C1 segment of cervical spinal cord (tissue), 14 donors: Measurements from ENCODE around the gene NSMF.

Experiments
- DNase-seq, 14 donors: peaks; one replicate each; lab custom pipeline; 2025; lab: John Stamatoyannopoulos, UW

NSMF gene, protein sequence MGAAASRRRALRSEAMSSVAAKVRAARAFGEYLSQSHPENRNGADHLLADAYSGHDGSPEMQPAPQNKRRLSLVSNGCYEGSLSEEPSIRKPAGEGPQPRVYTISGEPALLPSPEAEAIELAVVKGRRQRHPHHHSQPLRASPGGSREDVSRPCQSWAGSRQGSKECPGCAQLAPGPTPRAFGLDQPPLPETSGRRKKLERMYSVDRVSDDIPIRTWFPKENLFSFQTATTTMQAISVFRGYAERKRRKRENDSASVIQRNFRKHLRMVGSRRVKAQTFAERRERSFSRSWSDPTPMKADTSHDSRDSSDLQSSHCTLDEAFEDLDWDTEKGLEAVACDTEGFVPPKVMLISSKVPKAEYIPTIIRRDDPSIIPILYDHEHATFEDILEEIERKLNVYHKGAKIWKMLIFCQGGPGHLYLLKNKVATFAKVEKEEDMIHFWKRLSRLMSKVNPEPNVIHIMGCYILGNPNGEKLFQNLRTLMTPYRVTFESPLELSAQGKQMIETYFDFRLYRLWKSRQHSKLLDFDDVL

DNA sequence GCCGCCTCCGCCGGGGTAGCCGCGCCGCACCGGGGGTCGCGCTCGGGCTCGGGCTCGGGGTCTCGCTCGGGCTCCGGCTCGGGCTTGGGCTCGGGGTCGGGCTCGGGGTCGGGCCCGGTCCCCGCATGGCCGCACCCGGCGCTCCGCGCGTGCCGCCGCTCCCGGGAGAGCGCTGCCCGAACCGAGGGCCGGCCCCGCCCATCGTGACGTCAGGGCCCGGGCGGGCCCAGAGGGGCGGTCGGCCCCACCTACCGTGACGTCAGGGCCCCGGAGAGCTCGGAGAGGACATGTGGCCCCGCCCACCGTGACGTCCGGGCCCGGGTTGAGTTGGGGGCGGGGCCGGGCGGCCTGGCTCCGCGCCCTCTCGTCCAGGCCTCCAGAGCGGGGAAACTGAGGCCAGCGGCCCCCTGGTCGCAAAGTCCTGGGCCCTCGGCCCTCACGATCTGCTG is at the start of gene NSMF:
TSS of gene NSMF (minus strand) at position 183 of the 449 bp plus-strand sequence. CDS start 232 bp downstream, outside the sequence.
- peak; percentile 25 to 92 (median 75) for DNase-seq

DNA sequence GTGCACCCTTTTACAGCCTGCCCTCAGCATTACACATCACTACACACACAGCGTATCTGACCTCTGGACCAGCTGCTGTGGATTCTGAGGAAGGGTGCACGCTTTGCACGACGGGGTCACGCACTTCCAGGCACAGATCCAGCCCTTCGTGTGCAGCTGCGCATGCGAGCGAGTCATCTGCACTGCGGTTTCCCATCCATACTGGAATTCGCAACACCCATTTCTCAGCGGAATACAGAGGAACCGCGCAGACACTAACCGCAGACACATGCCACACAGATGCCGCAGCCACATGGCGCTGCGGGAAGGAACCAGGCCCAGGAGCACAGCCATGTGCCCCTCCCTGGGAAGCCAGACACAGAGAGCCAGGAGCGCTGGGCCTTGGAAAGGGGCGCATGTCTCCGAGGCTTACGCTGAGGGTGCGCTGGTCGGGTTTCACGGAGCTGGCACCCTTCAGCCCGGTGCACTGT is 47.6 kb upstream of the NSMF start:
- DNase-seq: no peak

GRCh38 chr9:137506274-137506673 is 47.1 kb upstream of the NSMF start:
- DNase-seq: no peak

DNA sequence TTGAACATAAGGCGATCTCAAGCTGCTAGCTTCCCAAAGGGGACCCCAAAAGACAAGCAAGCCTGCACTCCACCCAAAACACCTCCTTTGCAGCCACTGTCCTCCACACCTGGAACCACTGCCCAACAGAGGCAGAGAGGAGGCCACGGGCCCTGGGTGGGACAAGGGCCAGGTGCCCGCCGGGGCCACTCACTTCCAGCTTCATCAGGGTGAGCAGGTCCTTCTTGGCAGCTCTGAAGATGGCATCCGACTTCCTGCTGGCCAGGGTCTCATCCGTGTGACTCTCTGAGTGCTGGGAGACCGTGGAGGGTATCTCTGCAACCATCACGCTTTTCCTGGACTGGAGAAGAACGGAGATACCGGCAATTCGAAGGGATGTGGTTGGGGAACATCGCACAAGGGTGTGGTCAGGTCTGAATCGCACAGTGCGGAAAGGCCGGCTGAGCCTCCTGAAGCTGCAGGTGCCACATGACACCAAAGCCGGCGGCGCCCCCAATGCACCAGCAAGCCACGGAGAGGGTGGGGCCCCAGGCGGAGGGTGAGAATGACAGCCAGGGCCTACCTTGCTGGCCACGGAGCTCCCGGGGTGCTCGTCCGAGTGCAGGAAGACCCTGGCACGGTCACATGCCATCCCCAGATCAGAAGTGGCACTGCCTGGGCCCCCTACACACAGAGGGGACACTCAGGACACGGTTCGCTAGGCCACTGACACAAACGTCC is 46.4 kb upstream of the NSMF start:
- no peak for DNase-seq

DNA sequence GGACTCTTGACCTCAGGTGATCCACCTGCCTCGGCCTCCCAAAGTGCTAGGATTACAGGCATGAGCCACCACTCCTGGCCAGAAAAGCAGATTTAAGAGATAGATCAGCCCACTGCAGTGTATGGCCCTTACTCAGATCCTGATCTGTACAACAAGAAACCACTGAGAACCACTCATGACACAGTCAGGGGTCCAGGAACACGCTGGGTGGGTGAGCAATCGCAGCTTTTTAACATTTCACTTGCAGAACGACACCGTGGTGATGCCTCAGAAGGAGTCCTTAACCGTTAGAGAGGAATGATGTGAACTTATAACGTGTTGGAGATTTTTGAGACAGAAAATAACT is 45.3 kb upstream of the NSMF start:
- DNase-seq: no peak

GRCh38 chr9:137502008-137502911 is 43.1 kb upstream of the NSMF start:
- no peak for DNase-seq

- DNase-seq: no peak
Measured at GRCh38 chr9:137501457-137501856, 42.3 kb upstream of the NSMF start.

DNA sequence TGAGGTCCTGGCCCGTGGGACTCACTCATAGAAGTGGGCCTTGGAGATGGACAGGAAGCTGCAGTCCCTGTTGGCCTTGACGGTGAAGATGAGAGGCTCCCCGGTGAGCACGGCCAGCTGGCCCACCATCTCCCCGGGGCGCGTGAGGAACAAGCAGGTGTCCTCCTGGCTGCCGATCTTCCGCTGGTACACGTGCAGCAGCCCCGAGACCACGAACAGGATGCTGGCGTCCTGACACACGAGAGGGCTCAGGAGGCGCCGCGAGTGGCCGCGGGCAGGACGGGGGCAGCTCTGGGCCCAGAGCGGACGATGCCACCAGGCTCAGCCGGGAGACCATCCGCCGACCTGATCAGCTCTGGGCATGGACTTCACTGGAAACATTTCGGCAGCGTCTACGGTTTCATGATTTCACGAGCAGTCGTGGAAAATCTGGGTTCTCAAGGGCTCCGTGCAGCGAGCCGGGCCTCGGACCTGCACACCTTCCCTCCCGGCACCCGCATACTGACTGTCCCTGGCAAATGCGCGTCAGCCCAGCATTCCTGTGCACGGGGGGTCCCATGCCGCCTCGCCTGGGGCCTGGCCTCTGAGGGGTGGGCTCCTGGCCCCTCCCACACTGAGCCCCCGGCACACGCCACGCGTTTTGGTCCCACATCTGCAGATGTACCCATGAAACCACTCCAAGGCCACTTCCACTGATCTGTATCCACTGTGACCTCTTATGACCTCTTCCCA is 41.7 kb upstream of the NSMF start:
- no peak for DNase-seq

- no peak for DNase-seq
Measured at GRCh38 chr9:137499858-137500661, 40.9 kb upstream of the NSMF start.

DNA sequence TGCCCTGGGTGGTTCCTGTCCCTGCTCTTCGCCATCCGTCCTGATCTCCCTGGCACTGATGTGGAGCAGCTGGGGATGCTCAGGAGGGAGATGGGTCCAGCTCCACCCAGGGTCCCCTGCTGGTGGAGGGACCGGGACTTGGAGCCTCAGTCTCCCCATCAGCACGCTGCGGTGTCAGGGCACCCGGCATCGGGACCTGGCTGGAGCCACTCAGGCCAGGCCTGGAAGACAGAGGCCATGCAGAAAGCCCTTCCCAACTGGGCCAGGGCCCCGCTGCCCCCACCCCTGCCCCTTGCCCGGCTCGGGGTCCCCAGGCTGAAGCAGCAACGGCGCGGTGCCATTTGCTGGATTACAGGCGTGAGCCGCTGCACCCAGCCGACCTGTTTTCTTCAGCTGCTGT is 40.3 kb upstream of the NSMF start:
- no peak for DNase-seq

- DNase-seq: no peak
Measured at GRCh38 chr9:137498720-137499150, 39.6 kb upstream of the NSMF start.

DNA sequence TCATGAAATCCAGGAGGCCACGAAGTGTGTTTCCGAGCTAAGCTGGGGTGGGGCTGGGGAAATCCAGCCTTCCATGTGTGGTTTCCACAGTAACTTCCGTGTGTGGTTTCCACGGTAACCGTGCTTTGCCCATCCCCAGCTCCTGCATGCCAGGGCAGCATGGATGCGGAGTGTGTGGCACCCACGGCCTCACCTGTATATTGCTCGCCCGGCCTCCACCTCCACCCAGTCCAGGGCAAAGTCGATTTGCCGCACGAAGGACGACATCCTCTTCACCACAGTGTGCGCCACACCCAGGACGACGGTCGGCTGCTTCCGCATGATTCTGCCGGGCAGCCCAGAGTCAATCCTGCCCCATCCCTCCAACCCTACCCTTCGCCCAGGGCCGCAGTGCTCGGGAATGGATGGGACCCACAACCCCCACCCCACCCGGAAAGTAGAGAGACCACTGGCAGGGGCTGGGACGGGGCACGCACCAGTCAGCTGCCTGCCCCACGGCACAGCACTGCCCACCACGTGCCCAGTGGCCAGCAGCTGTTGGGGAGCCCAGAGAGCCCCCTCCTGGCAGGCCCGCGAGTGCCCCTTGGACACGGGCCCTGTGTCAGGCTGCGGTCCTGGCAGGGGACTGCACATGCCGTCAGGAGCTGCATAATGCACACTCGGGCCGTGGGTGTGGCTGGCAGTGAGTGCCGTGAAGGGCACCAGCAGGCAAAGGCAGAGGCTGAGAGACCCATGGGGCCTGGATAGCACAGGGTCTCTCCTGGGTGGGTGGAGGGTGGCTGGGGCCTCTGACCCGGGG is 39.0 kb upstream of the NSMF start:
- no peak for DNase-seq

DNA sequence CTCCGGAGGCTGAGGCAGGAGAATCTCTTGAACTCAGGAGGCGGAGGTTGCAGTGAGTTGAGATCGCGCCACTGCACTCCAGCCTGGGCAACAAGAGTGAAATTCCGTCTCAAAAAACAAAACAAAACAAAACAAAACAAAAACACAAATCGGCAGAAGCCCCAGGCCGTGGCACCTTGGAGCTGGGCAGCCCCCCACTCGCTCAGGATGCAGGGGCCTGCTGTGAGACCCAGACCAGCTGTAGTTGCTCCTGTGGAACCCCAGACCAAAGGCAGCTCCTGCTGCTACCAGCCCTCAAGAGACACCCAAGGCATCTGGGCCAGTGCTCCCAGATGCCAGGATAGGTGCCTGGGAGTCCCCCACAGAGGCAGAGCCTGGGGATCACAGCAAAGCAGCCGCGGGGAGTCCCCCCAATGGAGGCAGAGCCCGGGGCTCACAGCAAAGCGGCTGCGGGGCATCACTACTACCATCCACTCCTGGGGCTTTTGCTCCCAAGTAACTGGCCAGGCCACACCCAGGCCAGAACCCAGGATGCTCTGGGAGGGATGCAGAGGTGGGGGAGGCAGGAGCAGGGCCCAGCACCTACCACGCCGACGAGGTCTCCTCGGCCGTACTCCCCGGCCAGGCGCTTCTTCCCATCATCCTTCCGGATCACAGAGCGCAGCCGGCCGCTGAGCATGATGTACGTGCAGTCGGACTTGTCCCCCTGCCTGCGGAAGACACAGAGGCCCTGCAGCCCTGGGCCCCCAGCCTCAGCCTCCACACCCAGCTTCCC is 37.7 kb upstream of the NSMF start:
- DNase-seq: no peak

- DNase-seq: peak in 1 of 14 donors; percentile 9
Measured at GRCh38 chr9:137494550-137495351, 35.6 kb upstream of the NSMF start.

GRCh38 chr9:137494104-137494544 is 35.0 kb upstream of the NSMF start:
- no peak for DNase-seq

DNA sequence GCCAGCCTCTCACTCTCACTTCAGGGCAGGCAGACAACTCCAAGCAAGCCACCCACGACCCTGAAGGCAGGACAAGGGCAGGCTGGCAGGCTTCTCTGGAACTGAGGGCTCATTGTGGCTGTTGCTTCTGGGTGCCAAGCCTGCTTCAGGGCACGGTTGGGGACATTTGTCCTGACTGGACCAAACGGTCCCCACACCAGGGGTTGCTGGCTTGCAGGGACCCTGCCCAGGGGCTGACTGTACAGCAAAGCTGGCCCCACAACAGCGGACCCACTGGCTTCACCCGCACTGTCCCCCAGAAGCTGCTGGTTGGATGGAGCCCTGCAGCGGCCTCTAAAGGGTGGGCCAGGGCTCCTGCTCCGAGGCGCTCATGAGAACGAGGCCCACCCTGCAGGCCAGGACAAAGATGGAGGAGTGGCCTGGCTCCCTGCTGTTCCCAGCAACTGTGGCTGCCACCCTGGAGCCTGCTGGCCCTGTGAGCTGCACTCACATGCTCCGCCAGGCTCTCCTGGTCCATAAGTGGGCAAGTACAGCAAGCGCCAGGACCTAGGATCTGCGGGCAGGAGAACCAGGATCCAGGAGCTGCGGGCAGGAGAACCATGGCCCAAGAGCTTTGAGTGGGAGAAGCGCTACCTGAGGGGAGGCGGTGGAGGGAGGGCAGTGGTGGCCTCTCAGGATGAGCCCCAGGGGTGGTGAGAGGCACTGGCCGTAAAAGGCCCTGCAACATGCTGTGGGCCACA is 34.4 kb upstream of the NSMF start:
- no peak for DNase-seq
